HL-60 (cell line): ENCODE results near the gene DMXL1.

Experiments
- CTCF ChIP-seq: IDR thresholded peaks from one replicate; pipeline ENCODE4 v1.5.1; 2011; ENCODE audit warnings: low read length, control low read depth, inconsistent platforms; ENCODE audit not compliant: insufficient read depth
- GABPA ChIP-seq: IDR thresholded peaks from 2 replicates; pipeline ENCODE4 v1.6.1; 2012; ENCODE audit warnings: low read depth
- POLR2AphosphoS5 ChIP-seq: IDR thresholded peaks from 2 replicates; pipeline ENCODE4 v1.6.1; 2012; ENCODE audit warnings: low read depth
- REST ChIP-seq: IDR thresholded peaks from 2 replicates; pipeline ENCODE4 v1.6.1; 2012; ENCODE audit warnings: low read depth; ENCODE audit not compliant: insufficient replicate concordance
- SPI1 ChIP-seq: IDR thresholded peaks from 2 replicates; pipeline ENCODE4 v1.6.1; 2012; ENCODE audit warnings: low read depth, mild to moderate bottlenecking, borderline replicate concordance

- no peak for TF ChIP-seq CTCF
- TF ChIP-seq POLR2AphosphoS5, result no peak
- no peak for TF ChIP-seq REST
- no peak for TF ChIP-seq GABPA
- TF ChIP-seq SPI1, result no peak
Measured at GRCh38 chr5:119264186-119264585, 193.3 kb downstream of the DMXL1 start.
